ENCODE measurements around the gene ACOXL.
"Not testable (repeated sequence)": the region's sequence is repeated elsewhere in the genome, so short reads cannot be mapped to it uniquely, and the experiment has no call there.

The ACOXL gene

GRCh38 chr2:110732422-110733413 is at the start of gene ACOXL:
ACOXL (plus strand) TSS chr2:110732573; CDS start chr2:110768390, 35,817 bp downstream.
- TF ChIP-seq CTCF (conservative IDR thresholded peaks at IDR 0.05) = no peak
- peak within 1 kb of the TSS; percentile 90 for H3K27ac ChIP-seq

- no peak overlapping the region for H3K27ac ChIP-seq
- TF ChIP-seq CTCF (conservative IDR thresholded peaks at IDR 0.05) = no peak
These were observed 49.5 kb upstream of the ACOXL start for GRCh38 chr2:110682872-110683271.

- not testable (repeated sequence) for H3K27ac ChIP-seq
These were observed 44.4 kb upstream of the ACOXL start for GRCh38 chr2:110687775-110688484.

- TF ChIP-seq CTCF (conservative IDR thresholded peaks at IDR 0.05) = no peak
- H3K27ac ChIP-seq = no peak overlapping the region
These were observed 43.7 kb upstream of the ACOXL start for GRCh38 chr2:110688594-110689091.

GRCh38 chr2:110690083-110690965 is 42.0 kb upstream of the ACOXL start:
- TF ChIP-seq CTCF (conservative IDR thresholded peaks at IDR 0.05) = no peak
- no peak overlapping the region for H3K27ac ChIP-seq

- no peak for TF ChIP-seq CTCF (conservative IDR thresholded peaks at IDR 0.05)
These were observed 40.6 kb upstream of the ACOXL start for GRCh38 chr2:110691612-110692258.

GRCh38 chr2:110695146-110695898 is 37.1 kb upstream of the ACOXL start:
- H3K27ac ChIP-seq = not testable (repeated sequence)

More at GRCh38 chr2:110691612-110692258, 40.6 kb upstream of the ACOXL start:
- H3K27ac ChIP-seq = no peak overlapping the region

- H3K27ac ChIP-seq = not testable (repeated sequence)
These were observed 34.1 kb upstream of the ACOXL start for GRCh38 chr2:110698253-110698652.

Data from VCaP (cell line).